GM12891 (cell line): ENCODE measurements around the gene FHOD1.

ENCODE experiments used
- POLR2A ChIP-seq: IDR thresholded peaks from 2 replicates; pipeline ENCODE4 v1.6.1; 2011; ENCODE audit warnings: low read depth, low read length, control low read depth
- POLR2AphosphoS5 ChIP-seq: IDR thresholded peaks from 2 replicates; pipeline ENCODE4 v1.6.1; 2011; ENCODE audit warnings: low read depth, low read length, control low read depth
- SPI1 ChIP-seq: IDR thresholded peaks from 2 replicates; pipeline ENCODE4 v1.6.1; 2011; ENCODE audit warnings: low read depth, low read length, control low read depth

GRCh38 chr16:67212766-67213165 is 34.5 kb downstream of the FHOD1 start:
- TF ChIP-seq POLR2A (no peak), POLR2AphosphoS5 (no peak), SPI1 (no peak)
